ENCODE measurements around the gene SNX20. TPM values are rescaled to one million over a fixed set of nuclear protein-coding genes. Genes with fewer than 3 reads are reported as not detected.

SNX20 gene
- total and polyA plus RNA-seq, 2 of the 13 experiments (the other 11 are each of a cell fraction or from before 2014, with no cell fraction given) = not detected

- TF ChIP-seq, protein P1, sequence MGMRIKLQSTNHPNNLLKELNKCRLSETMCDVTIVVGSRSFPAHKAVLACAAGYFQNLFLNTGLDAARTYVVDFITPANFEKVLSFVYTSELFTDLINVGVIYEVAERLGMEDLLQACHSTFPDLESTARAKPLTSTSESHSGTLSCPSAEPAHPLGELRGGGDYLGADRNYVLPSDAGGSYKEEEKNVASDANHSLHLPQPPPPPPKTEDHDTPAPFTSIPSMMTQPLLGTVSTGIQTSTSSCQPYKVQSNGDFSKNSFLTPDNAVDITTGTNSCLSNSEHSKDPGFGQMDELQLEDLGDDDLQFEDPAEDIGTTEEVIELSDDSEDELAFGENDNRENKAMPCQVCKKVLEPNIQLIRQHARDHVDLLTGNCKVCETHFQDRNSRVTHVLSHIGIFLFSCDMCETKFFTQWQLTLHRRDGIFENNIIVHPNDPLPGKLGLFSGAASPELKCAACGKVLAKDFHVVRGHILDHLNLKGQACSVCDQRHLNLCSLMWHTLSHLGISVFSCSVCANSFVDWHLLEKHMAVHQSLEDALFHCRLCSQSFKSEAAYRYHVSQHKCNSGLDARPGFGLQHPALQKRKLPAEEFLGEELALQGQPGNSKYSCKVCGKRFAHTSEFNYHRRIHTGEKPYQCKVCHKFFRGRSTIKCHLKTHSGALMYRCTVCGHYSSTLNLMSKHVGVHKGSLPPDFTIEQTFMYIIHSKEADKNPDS (CRISPR knock-in tag; IDR thresholded peaks at IDR 0.05) = no peak; the same call in 1 of the 2 replicates
- TF ChIP-seq ZNF451 (CRISPR knock-in tag; IDR thresholded peaks at IDR 0.05) = 0 out of 2 replicates have a peak, but pooled peaks have one; percentile 63
- no peak for TF ChIP-seq SOX6 (IDR thresholded peaks at IDR 0.05)
- 0 out of 2 replicates have a peak, but pooled peaks have one; percentile 30 for TF ChIP-seq SOX6 (CRISPR knock-in tag; IDR thresholded peaks at IDR 0.05)
- TF ChIP-seq ZNF12 (CRISPR knock-in tag; IDR thresholded peaks at IDR 0.05) = no peak
- TF ChIP-seq HMG20A (CRISPR knock-in tag; IDR thresholded peaks at IDR 0.05; ENCODE audit: borderline replicate concordance) = no peak
- TF ChIP-seq ZNF766 (CRISPR knock-in tag; IDR thresholded peaks at IDR 0.05; ENCODE audit: borderline replicate concordance) = peak; percentile 14; the same call in 1 of the 2 replicates
- no peak for TF ChIP-seq NRL (CRISPR knock-in tag; IDR thresholded peaks at IDR 0.05; ENCODE audit: borderline replicate concordance)
- TF ChIP-seq RORA (CRISPR knock-in tag; IDR thresholded peaks at IDR 0.05) = no peak
- TF ChIP-seq ZNF274 (CRISPR knock-in tag; IDR thresholded peaks at IDR 0.05) = 0 out of 2 replicates have a peak, but pooled peaks have one; percentile 0
- TF ChIP-seq, protein P2, sequence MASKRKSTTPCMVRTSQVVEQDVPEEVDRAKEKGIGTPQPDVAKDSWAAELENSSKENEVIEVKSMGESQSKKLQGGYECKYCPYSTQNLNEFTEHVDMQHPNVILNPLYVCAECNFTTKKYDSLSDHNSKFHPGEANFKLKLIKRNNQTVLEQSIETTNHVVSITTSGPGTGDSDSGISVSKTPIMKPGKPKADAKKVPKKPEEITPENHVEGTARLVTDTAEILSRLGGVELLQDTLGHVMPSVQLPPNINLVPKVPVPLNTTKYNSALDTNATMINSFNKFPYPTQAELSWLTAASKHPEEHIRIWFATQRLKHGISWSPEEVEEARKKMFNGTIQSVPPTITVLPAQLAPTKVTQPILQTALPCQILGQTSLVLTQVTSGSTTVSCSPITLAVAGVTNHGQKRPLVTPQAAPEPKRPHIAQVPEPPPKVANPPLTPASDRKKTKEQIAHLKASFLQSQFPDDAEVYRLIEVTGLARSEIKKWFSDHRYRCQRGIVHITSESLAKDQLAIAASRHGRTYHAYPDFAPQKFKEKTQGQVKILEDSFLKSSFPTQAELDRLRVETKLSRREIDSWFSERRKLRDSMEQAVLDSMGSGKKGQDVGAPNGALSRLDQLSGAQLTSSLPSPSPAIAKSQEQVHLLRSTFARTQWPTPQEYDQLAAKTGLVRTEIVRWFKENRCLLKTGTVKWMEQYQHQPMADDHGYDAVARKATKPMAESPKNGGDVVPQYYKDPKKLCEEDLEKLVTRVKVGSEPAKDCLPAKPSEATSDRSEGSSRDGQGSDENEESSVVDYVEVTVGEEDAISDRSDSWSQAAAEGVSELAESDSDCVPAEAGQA (IDR thresholded peaks at IDR 0.05; ENCODE audit: low read depth) = no peak
- TF ChIP-seq, protein P2 (CRISPR knock-in tag; IDR thresholded peaks at IDR 0.05; ENCODE audit: borderline replicate concordance) = no peak
- no peak for TF ChIP-seq NFE2L1 (CRISPR knock-in tag; IDR thresholded peaks at IDR 0.05; ENCODE audit: borderline replicate concordance)
- TF ChIP-seq ZNF572 (CRISPR knock-in tag; IDR thresholded peaks at IDR 0.05) = peak; percentile 83; the same call in 1 of the 2 replicates
- TF ChIP-seq, protein P3, sequence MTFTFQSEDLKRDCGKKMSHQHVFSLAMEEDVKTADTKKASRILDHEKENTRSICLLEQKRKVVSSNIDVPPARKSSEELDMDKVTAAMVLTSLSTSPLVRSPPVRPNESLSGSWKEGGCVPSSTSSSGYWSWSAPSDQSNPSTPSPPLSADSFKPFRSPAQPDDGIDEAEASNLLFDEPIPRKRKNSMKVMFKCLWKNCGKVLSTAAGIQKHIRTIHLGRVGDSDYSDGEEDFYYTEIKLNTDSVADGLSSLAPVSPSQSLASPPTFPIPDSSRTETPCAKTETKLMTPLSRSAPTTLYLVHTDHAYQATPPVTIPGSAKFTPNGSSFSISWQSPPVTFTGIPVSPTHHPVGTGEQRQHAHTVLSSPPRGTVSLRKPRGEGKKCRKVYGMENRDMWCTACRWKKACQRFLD (CRISPR knock-in tag; IDR thresholded peaks at IDR 0.05; ENCODE audit: borderline replicate concordance) = 0 out of 2 replicates have a peak, but pooled peaks have one; percentile 14
- no peak for TF ChIP-seq ZBTB49 (CRISPR knock-in tag; IDR thresholded peaks at IDR 0.05; ENCODE audit: borderline replicate concordance)
- TF ChIP-seq PHF20 (CRISPR knock-in tag; IDR thresholded peaks at IDR 0.05) = 0 out of 2 replicates have a peak, but pooled peaks have one; percentile 11
Measured at GRCh38 chr16:50666658-50667496, 14.2 kb downstream of the SNX20 start (continued).

Data from HepG2 (cell line).